Measurements from ENCODE around the gene NOTO.

The NOTO gene

DNA sequence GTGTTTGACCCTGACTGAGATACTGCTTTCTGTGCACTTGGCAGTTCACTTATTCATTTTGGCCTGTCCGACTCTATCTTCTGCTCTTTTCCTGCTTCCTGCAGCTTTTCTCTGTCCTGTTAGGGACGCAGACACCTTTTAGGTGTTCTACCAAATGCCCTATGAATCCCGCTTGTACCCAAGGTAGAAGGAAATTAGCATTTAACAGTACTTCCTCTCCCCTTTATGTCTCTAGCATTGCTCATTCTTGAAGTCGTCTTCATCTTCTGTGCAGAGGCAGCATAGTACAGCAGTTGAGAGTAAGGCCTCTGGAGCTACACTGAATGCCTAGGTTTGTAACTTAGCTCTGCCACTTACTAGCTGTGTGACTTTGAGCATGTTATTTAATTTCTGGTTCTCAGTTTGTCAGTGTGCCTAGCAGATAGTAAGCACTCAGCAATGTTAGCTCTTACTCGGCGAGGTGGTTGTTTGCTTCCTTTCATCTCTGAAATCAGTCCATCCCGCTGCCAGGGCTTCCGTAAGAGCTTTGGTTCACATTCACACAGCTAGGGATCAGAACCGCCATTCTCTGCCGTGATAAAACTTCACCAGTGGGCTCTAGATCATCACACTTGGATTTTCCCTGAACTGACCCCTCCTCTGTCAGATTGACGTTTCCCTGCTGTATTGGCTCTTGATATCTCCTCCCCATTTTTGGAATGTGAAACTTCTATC is 33.1 kb downstream of the NOTO start:
- DNase-seq: no peak

DNA sequence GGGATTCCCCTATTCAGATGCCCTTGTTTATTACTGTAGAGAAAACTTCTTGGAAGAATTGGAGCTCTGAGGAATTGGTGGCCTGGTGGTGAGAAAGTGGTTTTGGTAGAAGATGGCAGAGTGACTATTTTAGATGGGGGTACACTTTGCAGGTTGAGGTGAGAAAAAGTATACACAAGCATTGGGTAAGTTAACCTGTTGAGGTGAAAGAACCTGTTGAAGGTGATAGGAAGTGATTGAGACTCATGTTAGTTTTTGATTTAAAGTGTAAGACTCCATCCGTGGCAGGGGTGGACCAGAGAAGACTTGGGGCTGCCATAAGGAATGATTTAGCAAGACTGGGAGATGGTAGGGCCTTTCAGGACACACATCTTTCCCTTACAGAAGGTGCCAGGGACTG is 34.8 kb downstream of the NOTO start:
- DNase-seq: no peak

DNA sequence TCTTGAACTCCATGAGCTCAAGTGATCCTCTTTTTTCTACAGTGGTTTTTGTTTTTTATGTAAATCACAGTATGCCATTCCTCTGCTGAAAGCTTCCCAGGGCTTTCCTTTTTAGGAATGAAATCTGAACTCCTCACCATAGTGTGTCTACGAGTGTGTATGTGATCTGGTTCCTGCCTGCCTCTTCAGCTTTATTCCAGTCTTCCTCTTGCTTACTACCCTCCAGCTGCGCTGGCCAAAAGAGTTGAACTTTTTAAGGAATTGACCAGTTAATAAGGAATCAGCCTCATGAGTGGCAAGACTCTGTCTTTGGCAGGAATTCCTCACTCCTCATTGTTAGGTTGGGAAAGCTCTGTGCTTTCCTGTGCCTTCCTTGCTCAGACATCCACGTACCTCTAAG is 35.8 kb downstream of the NOTO start:
- no peak for DNase-seq

DNA sequence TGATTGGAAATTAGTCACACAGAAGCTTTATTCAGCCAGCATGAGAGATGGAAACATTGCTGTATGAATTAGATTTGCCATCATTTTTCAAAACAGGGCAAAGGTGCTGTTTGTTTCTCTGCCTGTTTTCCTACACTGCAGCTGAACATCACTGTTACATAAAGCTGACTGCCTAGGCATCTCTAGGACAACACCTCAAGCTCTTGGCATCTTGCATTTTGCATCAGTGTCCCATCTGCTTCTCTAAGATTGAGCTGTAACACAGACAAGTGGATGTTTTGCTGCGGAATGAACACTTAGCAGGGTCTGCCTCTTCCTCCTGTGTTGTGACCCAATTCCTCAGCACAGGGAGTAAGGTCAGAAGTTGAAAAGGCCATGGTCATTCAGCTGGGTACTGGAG is 36.6 kb downstream of the NOTO start:
- DNase-seq: no peak

DNA sequence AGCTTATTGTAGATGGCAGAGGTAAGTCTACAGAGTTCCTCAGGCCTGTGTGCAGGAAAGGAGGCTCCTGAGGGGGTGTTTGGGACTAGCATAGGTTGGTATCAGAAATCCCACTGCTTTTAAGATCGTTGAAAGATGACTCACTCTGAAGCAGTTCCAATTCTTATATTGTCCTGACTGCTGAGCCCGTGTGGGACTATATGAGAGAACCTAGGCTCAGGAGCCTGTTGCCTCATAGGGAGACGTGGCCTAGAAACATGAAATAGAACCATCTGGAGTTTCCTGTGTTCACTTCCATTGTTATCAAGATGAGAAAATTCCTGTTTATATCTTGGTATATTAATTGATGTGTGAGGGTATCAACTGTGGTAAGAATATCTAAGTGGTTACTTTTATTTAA is 37.4 kb downstream of the NOTO start:
- DNase-seq: no peak

DNA sequence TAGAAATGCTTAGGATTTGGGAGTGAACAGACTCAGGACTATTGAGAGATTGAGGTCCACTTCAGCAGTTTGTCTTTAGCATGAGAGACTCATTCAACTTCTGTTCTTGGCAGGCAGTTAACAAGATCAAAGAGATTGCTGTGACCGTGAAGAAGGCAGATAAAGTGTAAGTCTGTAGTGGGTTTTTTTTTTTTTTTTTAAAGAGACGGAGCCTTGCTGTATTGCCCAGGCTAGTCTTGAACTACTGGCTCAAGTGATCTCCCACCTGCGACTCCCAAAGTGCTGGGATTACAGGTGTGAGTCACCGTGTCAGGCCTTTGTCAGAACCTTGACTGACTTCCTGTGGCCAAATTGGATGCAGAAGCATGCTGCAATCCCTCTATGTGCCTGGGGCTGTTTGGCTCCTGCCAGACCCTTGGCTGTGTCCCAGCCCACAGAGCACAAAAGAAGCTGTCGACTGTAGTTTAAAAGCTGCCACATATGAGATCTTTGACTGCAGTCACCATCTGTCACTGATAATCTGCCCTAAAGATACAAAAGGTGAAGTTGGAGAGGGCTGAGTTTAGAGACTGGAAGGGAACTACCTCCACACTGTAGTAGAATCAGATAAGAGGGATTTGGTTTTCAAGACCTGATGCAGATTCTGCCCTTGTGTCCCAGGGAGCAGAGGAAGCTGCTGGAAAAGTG is 41.7 kb downstream of the NOTO start:
- DNase-seq: no peak

DNA sequence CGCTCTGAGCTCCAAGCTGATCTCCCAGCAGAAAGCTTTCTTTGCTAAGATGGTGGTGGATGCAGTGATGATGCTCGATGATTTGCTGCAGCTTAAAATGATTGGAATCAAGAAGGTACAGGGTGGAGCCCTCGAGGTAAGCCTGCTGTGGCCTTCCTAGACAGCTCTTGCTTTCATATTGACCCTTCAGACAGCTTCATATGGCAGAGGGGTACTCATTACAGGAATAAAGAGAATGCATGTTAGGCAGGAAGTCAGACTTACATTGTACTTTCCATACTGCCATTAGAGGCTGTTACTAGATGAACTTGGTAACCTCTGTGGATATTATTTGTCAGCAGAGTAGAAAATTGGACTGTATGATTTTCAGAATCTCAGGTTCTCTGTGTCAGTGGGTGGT is 42.2 kb downstream of the NOTO start:
- DNase-seq: no peak

DNA sequence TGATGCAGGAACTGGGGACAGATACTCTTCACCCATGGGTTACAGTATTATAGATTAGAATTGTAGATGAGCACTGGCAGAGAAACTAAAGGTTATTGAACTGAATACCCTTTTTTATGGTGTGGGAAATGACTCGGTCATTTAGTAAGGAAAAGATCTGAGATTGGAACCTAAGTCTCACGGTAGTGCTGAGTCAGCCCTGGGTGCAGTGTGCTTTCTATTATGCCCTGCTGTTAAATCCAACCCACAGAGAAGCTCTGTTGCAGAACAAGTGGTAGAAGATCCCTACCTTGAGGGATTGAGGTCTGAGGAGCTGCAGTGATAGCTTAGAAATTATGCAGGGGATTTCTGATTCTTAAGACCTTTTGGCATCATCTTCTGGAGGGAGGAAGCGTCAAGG is 44.5 kb downstream of the NOTO start:
- DNase-seq: no peak

DNA sequence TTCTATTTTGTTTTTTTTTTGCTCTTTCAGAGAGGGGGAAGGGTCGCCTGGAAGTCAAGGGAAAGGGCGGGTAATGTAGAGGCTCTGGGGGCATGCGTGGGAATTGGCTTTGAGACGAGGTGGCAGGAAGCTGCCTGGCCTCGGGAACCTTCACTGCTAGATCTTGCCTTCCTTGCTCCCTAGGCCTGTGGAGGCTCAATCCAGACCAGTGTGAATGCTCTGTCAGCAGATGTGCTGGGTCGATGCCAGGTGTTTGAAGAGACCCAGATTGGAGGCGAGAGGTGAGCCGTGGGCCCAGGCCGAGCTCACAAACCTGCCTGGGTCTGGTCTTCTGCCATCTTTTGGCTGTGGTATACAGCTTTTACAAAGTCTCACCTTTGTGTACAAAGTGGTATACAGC is 47.3 kb downstream of the NOTO start:
- no peak for DNase-seq

DNA sequence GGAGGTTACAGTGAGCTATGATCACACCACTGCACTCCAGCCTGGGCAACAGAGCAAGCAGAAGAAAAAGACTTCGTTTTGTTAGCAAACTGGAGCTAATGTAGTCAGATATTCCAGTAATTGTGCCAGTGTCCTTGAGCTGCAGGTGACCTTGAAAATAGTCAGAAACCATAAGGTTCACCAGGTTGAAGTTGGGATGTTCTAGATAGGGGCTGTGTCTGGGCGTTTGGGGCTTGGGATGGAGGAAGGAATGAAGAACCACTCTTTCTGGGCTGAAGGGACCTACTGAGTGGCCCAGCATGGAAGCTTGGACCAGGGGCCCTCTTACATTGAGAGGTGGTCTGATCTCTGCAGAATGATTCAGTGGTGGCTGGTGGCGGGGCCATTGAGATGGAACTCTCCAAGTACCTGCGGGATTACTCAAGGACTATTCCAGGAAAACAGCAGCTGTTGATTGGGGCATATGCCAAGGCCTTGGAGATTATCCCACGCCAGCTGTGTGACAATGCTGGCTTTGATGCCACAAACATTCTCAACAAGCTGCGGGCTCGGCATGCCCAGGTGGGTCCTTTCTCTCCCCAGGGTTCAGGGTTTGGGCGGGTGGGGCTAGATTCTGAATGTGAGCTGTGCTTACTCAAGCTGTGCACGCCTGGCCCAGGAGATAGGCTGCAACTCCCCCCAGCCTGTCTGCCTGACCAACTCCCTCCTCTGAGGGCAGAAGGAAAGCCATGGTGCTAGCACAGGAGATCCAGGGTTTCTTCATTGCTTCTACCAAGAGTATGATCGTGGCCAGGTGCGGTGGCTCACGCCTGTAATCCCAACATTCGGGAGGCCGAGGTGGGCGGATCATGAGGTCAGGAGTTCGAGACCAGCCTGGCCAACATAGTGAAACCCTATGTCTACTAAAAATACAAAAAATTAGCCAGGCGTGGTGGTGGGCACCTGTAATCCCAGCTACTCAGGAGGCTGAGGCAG is 48.8 kb downstream of the NOTO start:
- no peak for DNase-seq

DNA sequence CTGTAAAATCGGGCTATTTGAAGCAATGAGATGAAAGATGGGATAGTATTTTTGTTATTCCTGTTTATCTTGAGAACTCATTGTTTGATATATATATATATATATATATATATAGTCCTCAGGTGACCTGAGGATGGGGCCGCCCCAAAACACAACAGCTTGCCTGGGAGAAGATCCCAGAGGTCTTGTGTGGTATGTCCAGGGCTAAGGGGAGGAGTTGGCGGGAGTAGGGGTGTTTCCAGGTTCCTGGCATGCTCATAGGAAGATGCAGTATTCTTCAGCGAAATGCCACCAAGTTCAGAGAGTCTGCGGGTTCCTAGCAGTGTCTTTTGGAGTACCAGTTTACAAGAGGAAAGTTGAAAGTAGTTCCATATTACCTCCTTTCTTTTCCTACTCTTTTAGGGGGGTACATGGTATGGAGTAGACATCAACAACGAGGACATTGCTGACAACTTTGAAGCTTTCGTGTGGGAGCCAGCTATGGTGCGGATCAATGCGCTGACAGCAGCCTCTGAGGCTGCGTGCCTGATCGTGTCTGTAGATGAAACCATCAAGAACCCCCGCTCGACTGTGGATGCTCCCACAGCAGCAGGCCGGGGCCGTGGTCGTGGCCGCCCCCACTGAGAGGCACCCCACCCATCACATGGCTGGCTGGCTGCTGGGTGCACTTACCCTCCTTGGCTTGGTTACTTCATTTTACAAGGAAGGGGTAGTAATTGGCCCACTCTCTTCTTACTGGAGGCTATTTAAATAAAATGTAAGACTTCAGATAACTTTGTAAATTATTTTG is 50.1 kb downstream of the NOTO start:
- DNase-seq: no peak

DNA sequence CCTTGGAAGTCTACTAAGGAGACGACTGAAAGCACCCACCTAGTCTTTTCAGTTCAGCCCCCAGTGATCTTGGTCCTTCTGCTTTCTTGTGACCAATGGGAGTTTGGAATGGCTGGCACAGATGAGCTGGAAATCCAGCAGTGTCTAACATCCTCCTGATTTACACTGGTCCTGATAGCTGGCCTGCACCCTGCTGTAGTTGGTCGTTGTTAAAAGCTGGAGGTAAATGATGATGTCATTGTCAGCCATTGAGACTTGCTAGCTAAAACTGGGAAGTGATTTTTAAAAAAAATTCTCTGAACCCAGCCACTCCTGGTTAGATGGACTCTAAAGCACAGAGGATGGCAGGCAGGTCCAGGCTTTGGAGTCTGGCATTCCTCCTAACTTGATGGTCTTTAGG is 51.0 kb downstream of the NOTO start:
- no peak for DNase-seq

DNA sequence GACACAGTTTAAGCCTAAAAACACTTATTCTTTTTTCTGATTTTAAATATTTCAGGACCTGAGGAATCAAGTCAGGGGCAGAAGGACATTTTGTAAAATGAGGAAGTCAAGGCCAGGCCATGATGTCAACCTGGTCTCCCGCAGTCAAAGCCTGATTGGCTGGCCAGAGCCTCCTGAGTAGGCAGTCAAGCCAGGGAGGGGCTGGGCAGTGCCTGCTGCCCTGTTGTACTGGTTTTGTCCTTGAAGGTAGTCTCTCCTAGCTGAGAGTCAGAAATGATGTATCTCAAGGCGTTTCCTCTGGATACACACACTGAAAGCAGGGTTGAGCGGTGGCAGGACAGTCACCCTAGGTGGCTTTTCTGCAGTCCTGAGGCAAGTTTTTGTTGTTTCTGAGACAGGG is 51.5 kb downstream of the NOTO start:
- no peak for DNase-seq

DNA sequence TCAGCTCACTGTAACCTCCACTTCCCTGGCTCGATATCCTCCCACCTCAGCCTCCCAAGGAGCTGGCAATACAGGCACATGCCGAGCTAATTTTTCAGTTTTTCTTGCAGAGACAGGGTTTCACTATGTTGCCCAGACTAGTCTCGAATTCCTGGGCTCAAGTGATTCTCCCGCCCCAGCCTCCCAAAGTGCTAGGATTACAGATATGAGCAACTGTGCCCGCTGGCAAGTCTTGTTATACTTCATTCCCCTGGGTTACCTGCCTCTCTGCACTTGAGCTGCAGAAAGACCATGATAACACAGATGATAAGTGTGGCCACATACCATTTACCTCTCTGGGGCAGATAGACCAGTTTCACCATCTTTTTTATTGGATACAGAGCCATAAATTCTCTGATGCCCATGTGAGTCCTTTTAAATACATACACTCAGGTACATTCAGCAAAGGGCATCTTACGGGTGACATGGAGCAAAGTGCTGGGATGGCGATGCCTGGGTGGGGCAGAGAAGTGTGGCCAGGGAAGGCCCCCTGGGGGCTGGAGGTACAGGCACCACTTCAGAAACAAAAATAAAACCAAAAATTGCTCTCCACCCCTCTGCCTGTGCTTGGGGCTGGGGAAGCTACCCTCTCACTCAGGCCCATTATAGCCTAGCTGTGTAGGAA is 52.1 kb downstream of the NOTO start:
- no peak for DNase-seq

DNA sequence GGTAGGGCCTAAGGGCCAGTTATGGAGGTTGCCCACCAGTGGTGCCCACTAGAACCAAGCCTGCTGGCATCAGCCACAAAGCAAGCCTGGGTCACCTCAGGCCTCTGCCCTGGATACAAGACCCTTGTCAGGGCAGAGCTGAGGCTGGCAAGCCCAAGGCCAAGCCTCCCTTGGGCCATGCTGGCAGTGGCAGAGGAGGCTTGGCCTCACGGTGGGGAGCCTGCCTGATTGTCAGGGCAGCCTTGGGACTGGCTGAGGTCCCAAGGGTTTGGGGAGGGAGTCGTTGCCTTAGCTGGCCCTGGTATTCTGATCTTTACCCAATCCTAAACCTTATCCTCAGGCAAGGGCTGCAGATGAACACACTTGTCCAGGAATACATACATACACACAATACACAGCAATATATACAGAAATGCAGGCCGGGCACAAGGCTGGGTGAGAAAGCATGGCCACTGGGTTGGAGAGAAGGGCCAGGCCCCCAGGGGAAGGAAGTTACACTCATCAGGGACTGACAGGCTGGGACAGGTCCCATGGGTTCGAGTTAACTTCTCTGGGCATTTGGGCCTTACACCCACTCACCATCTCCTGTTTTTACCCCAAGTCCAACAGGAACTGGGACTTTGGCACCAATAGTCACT is 52.8 kb downstream of the NOTO start:
- no peak for DNase-seq

DNA sequence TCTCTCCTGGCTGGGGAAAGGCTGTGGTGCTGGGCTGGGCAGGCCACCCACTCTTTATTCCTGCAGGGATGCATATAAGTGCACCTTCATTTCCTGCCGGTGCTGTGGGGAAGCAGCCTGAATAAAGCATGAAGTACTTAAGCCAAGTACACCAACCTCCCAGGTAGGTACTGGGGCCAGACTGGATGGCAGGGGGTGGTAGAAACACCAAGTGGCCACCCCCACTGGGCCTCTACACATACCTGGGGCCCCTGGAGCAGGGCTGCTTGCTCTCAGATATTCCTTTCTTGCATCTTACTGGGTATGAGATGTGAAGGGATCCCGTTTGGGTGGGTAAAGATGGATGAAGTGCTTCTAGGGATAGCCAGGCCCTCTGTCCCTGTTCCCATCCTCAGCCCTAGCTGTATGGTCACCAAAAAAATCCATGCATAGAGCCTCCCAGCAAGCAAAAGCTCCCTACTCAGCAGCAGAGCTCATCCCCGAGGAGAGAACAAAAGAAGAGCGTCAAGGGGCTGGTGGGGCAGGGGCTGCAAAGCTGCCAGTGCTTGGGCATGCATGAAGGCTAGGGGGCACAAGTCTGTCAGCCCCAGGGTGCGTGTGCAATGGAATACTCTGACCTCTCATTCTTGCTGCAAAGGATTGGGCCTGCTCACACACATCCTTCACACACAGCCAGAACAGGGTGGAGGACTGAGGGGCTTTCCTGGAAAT is 53.7 kb downstream of the NOTO start:
- DNase-seq: no peak

DNA sequence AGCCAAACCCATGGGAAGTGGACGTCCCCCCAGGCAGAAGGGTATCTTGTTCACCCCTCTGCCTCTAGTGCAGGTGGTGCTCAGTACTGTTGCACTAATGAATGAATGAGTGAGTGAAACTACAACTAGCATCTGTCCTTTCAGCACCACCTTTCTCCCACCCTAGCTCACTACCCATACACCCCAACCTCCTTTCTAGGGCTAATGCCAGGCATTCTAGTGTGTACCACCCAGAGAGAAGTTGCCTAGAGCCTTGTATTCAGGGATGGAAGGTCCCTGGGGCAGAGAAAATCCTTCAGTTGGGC is 54.2 kb downstream of the NOTO start:
- no peak for DNase-seq

DNA sequence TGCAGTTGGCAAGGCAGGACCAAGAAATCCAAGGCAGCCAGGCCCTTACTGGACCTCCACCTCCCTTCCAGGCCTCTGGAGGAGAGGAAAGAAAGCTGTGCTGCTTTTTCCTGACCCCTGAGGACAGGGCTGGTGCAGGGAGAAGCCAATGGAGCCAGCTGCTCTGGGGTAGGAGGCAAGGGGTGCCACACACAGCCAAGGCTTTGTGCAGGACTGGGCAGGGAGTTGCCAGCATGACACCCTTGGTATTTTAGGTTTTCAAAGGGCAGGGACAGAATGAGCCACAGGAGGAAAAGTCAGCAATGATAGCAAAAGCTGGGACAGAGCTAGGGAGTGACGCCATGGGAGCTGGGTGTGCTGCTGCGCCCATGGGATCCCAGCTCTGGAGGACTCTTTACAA is 54.6 kb downstream of the NOTO start:
- no peak for DNase-seq

DNA sequence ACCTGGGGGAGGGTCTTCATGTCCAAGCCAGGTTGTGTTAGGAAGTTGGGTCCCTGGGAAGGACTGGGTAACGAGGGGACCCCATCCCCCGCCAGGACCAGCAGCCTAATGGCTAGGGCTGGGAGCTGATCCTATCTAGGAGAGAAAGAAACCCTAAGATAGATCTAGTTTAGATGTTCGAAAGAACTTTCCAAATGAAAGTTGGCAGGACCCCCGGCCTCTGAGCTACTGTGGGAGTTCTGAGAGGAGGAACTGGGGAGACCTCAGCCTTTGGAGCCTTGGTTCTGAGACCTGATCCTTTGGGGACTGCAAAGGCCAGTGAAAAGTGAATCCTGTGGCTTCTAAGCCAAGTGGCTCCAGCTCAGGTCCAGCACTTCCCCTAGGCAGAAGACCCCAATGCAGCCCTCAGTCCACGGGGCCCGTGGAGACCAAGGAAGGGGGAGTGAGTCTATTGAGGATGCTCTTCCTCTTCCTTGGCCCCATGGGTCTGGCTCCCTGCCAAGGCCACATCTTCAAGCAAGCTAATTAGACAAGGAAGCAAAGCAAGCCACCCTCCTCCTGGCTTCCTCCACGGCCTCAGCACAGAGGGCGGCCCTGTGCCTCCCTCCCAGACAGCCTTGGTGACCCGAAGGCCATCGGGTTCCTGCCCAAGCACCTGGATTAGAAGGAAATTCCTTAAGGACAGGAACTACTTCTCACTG is 55.2 kb downstream of the NOTO start:
- DNase-seq: no peak

DNA sequence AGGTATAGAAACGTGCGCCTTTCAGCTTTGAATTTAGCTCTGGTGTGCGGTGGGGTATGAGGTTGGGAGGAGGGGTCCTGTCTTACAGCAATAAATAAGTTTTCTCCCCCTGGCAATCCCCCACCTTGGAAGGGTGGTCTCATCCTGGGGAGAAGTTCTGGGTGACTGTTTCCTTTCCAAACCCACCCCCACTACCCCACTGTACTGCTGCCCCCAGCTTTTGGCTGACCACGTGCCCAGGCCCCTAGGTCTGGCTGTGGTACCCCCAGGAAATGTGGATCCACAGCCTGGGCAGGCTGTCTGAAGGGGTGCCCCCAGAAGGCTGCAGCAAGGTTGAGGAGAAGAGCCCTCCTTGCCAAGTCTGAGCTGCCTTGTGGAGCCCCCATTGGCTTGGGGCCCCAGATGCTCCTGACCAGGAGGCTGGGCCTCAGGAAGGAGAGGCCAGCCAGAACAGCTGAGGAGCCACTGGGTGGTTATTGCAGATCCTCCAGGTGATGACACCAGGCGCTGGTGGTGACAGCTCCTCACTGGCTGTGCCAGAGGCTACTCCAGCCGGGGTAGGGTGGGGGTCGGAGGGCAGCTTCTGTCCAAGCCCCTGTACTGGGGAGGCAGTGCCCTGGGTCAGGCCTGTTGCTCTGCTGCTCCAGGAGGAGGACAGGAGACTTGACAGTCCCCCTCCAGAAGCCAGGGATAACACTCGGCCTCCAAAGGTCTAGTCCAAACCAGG is 56.0 kb downstream of the NOTO start:
- DNase-seq: no peak

All from GOT3 (cell line).